HG02981 (cell line): ENCODE data around the gene IL16.
"Not testable (repeated sequence)": the region's sequence is repeated elsewhere in the genome, so short reads cannot be mapped to it uniquely, and the experiment has no call there.

Source experiments
- ATAC-seq: cut with Tn5 transposase; IDR thresholded peaks from one replicate; pipeline ENCODE4 v1.9.1; 2021; ENCODE audit warnings: mild to moderate bottlenecking, moderate library complexity; ENCODE audit not compliant: unreplicated experiment

The IL16 gene

GRCh38 chr15:81309647-81310450 is 113.2 kb downstream of the IL16 start:
- no peak for ATAC-seq

- no peak for ATAC-seq
These were observed 113.8 kb downstream of the IL16 start for GRCh38 chr15:81310480-81310879.

DNA sequence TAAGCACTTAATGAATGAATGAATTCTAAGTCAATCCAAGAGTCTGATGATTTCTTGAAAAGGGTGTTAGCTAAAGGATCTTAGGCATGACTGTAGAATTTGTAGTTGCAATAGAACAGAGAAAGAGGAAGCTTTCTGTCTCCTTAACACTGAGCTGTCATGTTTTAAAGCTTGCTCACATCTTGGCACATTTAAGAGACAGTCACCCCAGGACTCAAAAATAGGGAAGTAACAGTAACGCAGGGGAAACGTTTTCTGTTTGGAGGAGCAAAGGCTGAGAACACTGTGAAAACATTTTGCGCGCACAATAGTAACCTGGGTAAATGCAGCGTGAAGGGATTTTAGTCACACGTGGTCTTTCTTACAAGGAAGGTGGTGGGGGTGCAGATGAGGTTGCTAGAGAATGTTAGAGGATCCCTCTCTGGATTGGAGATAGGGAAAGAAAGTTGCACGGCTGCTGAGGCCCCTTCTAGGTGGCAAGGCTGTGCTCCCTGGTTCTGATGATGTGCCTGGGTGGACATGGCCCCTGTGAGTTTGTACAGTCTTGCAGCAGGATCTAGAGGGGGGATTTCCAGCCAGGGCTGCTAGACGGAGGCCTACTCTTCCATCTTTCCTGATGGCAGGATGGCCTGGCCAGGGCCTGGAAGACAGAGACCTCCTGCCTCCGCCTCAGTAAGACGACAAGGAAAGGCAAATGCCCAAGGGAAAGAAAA is 115.2 kb downstream of the IL16 start:
- ATAC-seq = peak; percentile 44

DNA sequence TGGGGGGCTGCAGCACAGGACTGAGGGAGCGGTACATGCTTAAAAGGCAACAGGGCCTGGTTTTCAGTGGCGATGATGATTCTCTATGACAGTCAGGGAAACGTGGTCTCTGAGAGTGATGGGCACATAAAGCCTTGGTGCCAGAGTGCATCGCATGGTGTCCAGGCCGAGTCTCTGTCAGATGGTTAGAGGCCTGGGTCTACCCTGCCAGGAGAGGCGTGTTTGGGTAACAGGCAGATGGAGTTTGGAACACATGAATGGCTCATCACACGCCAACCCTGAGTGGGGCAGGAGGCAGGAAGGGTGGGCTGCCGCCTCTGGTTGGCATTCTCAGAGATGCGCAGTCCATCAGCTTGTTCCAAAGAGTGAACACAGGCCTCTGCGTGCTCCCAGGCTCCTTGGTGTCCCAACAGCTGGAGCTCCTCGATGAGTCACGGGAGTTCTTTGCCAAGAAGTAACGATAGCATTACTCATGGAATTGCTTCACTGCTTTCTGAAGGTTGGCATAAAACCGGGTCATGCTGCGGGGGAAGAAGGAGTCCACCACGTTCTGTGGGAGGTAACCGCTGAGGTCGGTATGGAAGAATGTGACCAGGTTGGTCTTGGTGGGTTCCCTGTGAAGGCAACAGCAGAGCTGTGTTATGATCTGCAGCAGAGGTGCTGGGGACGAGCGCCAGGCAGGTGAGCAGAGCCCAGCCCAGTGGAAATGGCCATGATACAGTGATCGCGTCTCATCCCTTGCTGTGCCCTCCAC is 116.3 kb downstream of the IL16 start:
- no peak for ATAC-seq

DNA sequence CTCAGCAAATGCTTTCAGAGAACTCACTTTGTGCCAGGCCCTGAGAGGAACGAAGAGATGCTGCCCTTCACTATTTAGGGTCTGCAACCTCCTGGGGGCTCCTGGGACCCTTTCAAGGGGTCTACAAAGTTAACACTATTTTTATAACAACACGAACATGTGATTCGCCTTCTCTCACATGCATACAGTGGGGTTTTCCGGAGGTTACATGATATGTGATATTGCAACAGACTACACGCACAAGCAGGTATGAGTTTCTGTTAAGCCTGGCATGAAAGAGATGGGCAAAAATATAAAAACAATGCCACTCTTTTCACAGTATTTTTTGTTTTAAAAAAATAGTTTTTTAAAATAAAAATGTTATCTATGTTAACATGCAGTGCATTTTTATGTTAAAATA is 117.0 kb downstream of the IL16 start:
- ATAC-seq = no peak

GRCh38 chr15:81314378-81314777 is 117.7 kb downstream of the IL16 start:
- no peak for ATAC-seq

DNA sequence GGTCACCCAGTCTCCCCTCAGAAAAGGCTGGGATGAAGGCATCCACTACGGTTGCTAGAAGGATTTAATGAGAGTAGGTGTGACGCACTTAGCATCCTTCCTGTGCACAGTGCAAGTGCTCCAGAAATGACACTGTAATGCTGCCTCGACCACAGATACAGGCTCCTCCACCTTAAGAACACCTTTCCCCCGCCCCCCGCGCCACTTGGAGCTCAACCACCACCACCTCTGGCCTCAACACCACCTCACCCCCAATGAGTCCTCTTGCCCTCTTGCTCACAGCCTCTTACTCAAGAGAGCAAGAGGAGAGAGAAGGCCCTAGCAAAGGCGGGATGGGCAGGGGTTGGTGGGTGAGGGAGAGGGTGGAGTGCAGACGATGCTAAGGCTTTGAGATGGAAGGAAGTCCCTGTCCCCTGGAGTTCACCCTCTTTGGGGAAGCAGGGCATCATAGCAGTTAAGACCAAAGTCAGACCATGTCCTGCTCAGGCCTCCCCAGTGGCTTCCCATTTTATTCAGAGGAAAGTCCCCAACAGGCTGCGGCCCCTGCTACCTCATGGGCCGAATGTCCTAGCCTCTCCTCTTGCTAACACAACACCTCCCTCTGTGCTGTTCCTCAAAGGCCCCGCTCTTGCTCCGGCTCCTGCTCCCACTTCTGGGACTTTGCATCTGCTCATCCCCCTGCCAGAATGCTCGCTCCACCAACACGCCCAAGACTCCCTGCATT is 118.9 kb downstream of the IL16 start:
- ATAC-seq = no peak

DNA sequence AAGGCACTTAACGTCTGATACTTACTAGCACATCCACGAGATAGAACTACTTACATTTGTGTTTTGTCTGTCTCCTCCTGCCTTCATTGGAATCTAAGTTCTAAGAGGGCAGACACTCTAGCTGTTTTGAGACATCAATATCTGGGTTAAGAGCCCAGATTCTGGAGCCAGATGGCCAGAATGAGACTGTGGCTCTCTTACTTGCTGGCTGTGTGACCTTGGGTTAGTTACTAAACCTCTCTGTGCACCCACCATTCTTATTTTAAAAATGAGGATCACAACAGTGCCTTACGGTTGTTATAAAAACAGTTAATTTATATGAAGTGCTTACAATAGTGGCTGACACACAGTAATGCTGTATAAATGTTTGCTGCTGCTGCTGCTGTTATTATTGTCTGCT is 119.6 kb downstream of the IL16 start:
- no peak for ATAC-seq

GRCh38 chr15:81317642-81318017 is 121.0 kb downstream of the IL16 start:
- ATAC-seq = no peak

GRCh38 chr15:81321667-81322066 is 125.0 kb downstream of the IL16 start:
- ATAC-seq = no peak

- no peak for ATAC-seq
These were observed 126.1 kb downstream of the IL16 start for GRCh38 chr15:81322676-81323253.

GRCh38 chr15:81323559-81323943 is 126.9 kb downstream of the IL16 start:
- ATAC-seq = peak; percentile 4

DNA sequence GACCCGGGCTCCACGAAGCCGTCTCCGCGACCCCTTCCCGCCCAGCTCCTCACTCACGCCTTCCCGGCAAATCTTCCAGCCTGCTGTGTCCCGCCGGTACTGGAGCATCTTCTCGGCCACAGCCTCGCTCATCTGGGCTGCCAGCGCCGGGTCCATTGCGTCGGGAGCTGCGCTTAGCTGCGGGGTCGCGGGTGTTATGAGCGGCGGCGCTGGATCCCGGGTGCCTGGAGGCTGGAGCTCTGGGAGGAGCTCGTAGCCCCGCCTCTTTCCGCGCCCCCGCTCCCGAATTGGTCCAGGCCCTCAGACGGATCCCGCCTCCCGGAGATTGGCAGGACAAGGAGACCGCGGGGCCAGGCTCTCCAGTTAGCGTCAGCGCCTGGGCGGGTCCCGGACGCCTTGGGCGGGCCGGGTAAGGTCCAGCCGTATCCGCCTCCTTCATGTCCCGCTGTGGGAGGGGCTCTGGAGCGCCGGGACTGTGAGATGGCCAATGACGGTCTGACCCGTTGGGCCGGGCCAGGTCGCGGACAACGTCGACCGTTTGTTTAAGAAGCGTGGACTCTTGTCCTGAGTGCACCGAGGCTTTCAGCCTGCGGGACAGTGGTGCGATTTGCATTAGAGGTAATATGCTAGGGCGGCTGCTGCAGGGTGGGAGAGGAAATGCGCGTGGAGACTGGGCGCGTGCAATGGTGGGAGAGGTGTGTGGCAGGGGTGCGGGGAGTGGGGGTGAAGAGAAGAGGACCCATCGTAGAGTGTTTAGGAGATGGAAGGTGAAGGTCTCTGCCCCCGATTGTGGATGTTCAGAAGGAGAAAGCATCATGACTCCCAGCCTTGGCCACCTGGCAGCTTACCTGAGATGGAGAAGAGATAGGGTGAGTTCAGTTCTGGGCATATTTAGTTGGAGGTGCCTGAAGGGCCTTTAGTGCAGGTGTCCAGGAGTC is 127.5 kb downstream of the IL16 start, which contains the start of gene STARD5:
Gene STARD5 (minus strand): TSS at position 198 of the 938 bp plus-strand sequence. CDS start 42 bp downstream, at position 156.
- ATAC-seq = peak; percentile 100

- ATAC-seq = no peak
These were observed 130.0 kb downstream of the IL16 start for GRCh38 chr15:81326466-81327212.

- no peak for ATAC-seq
These were observed 130.8 kb downstream of the IL16 start for GRCh38 chr15:81327516-81327915.

GRCh38 chr15:81329446-81329845 is 132.8 kb downstream of the IL16 start:
- ATAC-seq = no peak

- no peak for ATAC-seq
These were observed 133.8 kb downstream of the IL16 start for GRCh38 chr15:81330366-81331090.

GRCh38 chr15:81331141-81331540 is 134.5 kb downstream of the IL16 start:
- not testable (repeated sequence) for ATAC-seq
